GM18867 (cell line): ENCODE results near the gene RGS9.
"Not testable (repeated sequence)": the region's sequence is repeated elsewhere in the genome, so short reads cannot be mapped to it uniquely, and the experiment has no call there.

Experiments used
- ATAC-seq: cut with Tn5 transposase; IDR thresholded peaks from one replicate; pipeline ENCODE4 v1.9.1; 2021; ENCODE audit warnings: mild to moderate bottlenecking, moderate library complexity; ENCODE audit not compliant: unreplicated experiment

Gene RGS9

GRCh38 chr17:65109990-65110680 lies 27.0 kb upstream of the RGS9 start:
- no peak for ATAC-seq

GRCh38 chr17:65115839-65116238 lies 21.3 kb upstream of the RGS9 start:
- no peak for ATAC-seq

- not testable (repeated sequence) for ATAC-seq
These were observed 20.7 kb upstream of the RGS9 start for GRCh38 chr17:65116515-65116914.

GRCh38 chr17:65117384-65118035 lies 19.7 kb upstream of the RGS9 start:
- ATAC-seq: no peak

- ATAC-seq: no peak
These were observed 15.8 kb upstream of the RGS9 start for GRCh38 chr17:65121368-65121767.

GRCh38 chr17:65121916-65122806 lies 15.0 kb upstream of the RGS9 start:
- peak; percentile 49 for ATAC-seq

GRCh38 chr17:65122836-65123756 lies 14.1 kb upstream of the RGS9 start:
- peak; percentile 77 for ATAC-seq

- no peak for ATAC-seq
These were observed 13.2 kb upstream of the RGS9 start for GRCh38 chr17:65123757-65124675.

- no peak for ATAC-seq
These were observed 6.3 kb upstream of the RGS9 start for GRCh38 chr17:65130832-65131231.

GRCh38 chr17:65131240-65131639 lies 5.9 kb upstream of the RGS9 start:
- no peak for ATAC-seq

GRCh38 chr17:65131946-65132345 lies 5.2 kb upstream of the RGS9 start:
- no peak for ATAC-seq

- ATAC-seq: no peak
These were observed 3.1 kb upstream of the RGS9 start for GRCh38 chr17:65134035-65134434.

GRCh38 chr17:65139101-65139764 lies 2.1 kb downstream of the RGS9 start:
- ATAC-seq: no peak

GRCh38 chr17:65142247-65142646 lies 5.1 kb downstream of the RGS9 start:
- no peak for ATAC-seq

- ATAC-seq: no peak
These were observed 6.9 kb downstream of the RGS9 start for GRCh38 chr17:65143889-65144604.

- ATAC-seq: no peak
These were observed 8.6 kb downstream of the RGS9 start for GRCh38 chr17:65145743-65146142.

GRCh38 chr17:65147955-65148354 lies 10.8 kb downstream of the RGS9 start:
- ATAC-seq: no peak
